Keratinocyte (primary cell): ENCODE measurements around the gene NSUN2. TPM values are rescaled to one million over a fixed set of nuclear protein-coding genes. Genes with fewer than 3 reads are reported as not detected.

Experiments
- DNase-seq: peaks from one replicate; pipeline ENCODE4 v3.0.0-alpha.2; 2011; ENCODE audit warnings: low read depth, missing footprints, low spot score
- FAIRE-seq: peaks from 2 replicates; lab custom pipeline; 2011; peaks lifted over from hg19 to GRCh38; lab: Jason Lieb, UNC
- H2AFZ ChIP-seq: 2 replicates; pipeline ENCODE4 v1.6.0; 2012; ENCODE audit warnings: low read length, control low read depth, inconsistent platforms; ENCODE audit not compliant: control insufficient read depth
- H3K27ac ChIP-seq: 2 replicates; pipeline ENCODE4 v1.5.1; 2011; ENCODE audit warnings: low read length; ENCODE audit not compliant: control insufficient read depth, insufficient read depth
- H3K27me3 ChIP-seq: 3 replicates; pipeline ENCODE4 v1.6.0; 2011; ENCODE audit warnings: low read length; ENCODE audit not compliant: control insufficient read depth, insufficient read depth; ENCODE audit errors: extremely low read depth
- H3K36me3 ChIP-seq, 2 experiments: 2 replicates in 1 of 2; 3 replicates in 1 of 2; pipeline ENCODE4 v1.5.1; 2011; ENCODE audit warnings: low read length in 2 of 2, mild to moderate bottlenecking in 1 of 2; ENCODE audit not compliant: control insufficient read depth in 2 of 2, insufficient read depth in 2 of 2; ENCODE audit errors: extremely low read depth in 1 of 2
- H3K4me1 ChIP-seq: 3 replicates; pipeline ENCODE4 v1.5.1; 2011; ENCODE audit warnings: low read length; ENCODE audit not compliant: control insufficient read depth, insufficient read depth; ENCODE audit errors: extremely low read depth
- H3K4me2 ChIP-seq: 3 replicates; pipeline ENCODE4 v1.6.0; 2011; ENCODE audit warnings: low read depth, low read length; ENCODE audit not compliant: control insufficient read depth, insufficient read depth; ENCODE audit errors: extremely low read depth
- H3K4me3 ChIP-seq, 3 experiments: fragments of 200-600 bp in 1 of 3; sonication (generic) in 1 of 3; 2 replicates in 2 of 3; 3 replicates in 1 of 3; pipeline ENCODE4 v1.5.1; 2011 to 2016; ENCODE audit warnings: low read length in 3 of 3, mild to moderate bottlenecking in 3 of 3, control low read depth in 2 of 3, inconsistent platforms in 1 of 3, low read depth in 1 of 3, mixed read lengths in 1 of 3, mixed run types in 1 of 3, moderate library complexity in 1 of 3; ENCODE audit not compliant: control insufficient read depth in 2 of 3, insufficient read depth in 2 of 3; ENCODE audit errors: extremely low read depth in 1 of 3
- H3K79me2 ChIP-seq: 2 replicates; pipeline ENCODE4 v1.6.0; 2012; ENCODE audit warnings: low read length; ENCODE audit not compliant: control insufficient read depth, insufficient read depth
- H3K9ac ChIP-seq: 3 replicates; pipeline ENCODE4 v1.6.0; 2011; ENCODE audit warnings: low read length; ENCODE audit not compliant: control insufficient read depth, insufficient read depth; ENCODE audit errors: extremely low read depth
- H3K9me1 ChIP-seq: 3 replicates; pipeline ENCODE4 v1.6.0; 2011; ENCODE audit warnings: low read length; ENCODE audit not compliant: control insufficient read depth, insufficient read depth; ENCODE audit errors: extremely low read depth
- H3K9me3 ChIP-seq: 2 replicates; pipeline ENCODE4 v1.5.1; 2012; ENCODE audit warnings: low read depth, low read length; ENCODE audit not compliant: control insufficient read depth
- H4K20me1 ChIP-seq: 3 replicates; pipeline ENCODE4 v1.6.0; 2011; ENCODE audit warnings: low read length; ENCODE audit not compliant: control insufficient read depth, insufficient read depth; ENCODE audit errors: extremely low read depth
- CTCF ChIP-seq, 3 experiments: IDR thresholded peaks in 1 of 3; conservative IDR thresholded peaks in 1 of 3; optimal IDR thresholded peaks in 1 of 3; 2 replicates in 2 of 3; 3 replicates in 1 of 3; pipeline versions ENCODE3 to v1.5.1; 2011; ENCODE audit warnings: low read length in 3 of 3, mild to moderate bottlenecking in 3 of 3, moderate library complexity in 2 of 3, control low read depth in 1 of 3, inconsistent platforms in 1 of 3; ENCODE audit not compliant: insufficient read depth in 2 of 3; ENCODE audit errors: extremely low read depth in 1 of 3
- EZH2 ChIP-seq: IDR thresholded peaks from one replicate; pipeline ENCODE4 v1.6.1; 2012; ENCODE audit warnings: inconsistent platforms, mild to moderate bottlenecking, low read length, moderate library complexity
- dilution Hi-C: fragments of 300-500 bp; cut with MboI; formaldehyde crosslinking; loops from one replicate; pipeline ENCODE4 v1.7.0; 2020; ENCODE audit warnings: low sequenced_read_pairs; ENCODE audit not compliant: extremely low pct_ligation_motif_present
- polyA plus RNA-seq, 5 experiments: library from polyadenylated mRNA; depleted of rRNA in 3 of 5; stranded (reverse) in 3 of 5; stranded (forward) in 1 of 5; unstranded in 1 of 5; fragments of >200 nt; gene quantifications; 1 replicate in 1 of 5; 2 replicates in 3 of 5; 3 replicates in 1 of 5; pipeline versions ENCODE4 v1.2.1 to v1.2.3, GENCODE V29; 2011 to 2012; ENCODE audit warnings: missing spikeins in 2 of 5, low read depth in 1 of 5, low replicate concordance in 1 of 5

The NSUN2 gene
- polyA plus RNA-seq, 1 donor (not counting 4 experiments of a cell fraction or from before 2014, with no cell fraction given): 91.2 TPM

DNA sequence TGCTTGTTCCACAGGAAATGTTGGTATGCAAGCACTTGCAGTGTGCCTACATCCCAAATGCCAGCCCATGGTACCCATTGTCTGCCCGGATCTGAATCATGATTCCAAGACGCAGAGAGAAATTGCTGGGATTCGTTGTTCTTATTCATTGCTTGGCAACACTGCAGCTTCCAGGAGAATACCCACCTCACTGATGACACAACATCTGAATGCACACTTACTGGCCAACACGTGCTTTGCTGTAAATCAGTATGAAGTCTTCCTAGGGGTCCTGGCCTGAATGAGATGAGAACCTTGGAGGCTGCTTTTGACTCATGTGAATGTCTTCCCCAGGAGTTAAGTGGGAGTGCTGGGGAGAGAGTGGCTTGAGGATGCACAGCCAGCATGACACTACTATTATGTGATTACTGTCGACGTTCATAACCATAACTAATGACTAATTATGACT, 12.0 kb upstream of the NSUN2 start:
- FAIRE-seq: no peak
- Histone ChIP-seq H3K9me3 (no peaks in the 10 kb centered on the region), H3K4me1 (no peaks in the 10 kb centered on the region), H3K27me3 (no peaks in the 10 kb centered on the region), H3K4me3 (no peak overlapping the region), H3K79me2 (peaks cover 61% of the 10 kb centered on the region), H2AFZ (no peak overlapping the region), H3K27ac (no peak overlapping the region), H3K9me1 (no peaks in the 10 kb centered on the region), H3K4me2 (no peak overlapping the region), H3K36me3 (peaks cover 2 to 16% of the 10 kb centered on the region in 2 experiments), H3K9ac (no peak overlapping the region), H4K20me1 (no peaks in the 10 kb centered on the region)
- no peak for DNase-seq
- dilution Hi-C loops: no loop called here
- TF ChIP-seq EZH2: no peak
- TF ChIP-seq CTCF (optimal IDR thresholded peaks at IDR 0.05 in 1 of 3, IDR thresholded peaks at IDR 0.05 in 1 of 3, conservative IDR thresholded peaks at IDR 0.05 in 1 of 3; ENCODE audit: extremely low read depth in 1 of 3, insufficient read depth in 2 of 3, low read length in 3 of 3): no peak

GRCh38 chr5:6642655-6643054, 9.8 kb upstream of the NSUN2 start:
- FAIRE-seq: no peak
- H3K4me1 ChIP-seq: peaks cover 11% of the 10 kb centered on the region
- no peak for DNase-seq
- no peak for TF ChIP-seq EZH2
- TF ChIP-seq CTCF (optimal IDR thresholded peaks at IDR 0.05 in 1 of 3, IDR thresholded peaks at IDR 0.05 in 1 of 3, conservative IDR thresholded peaks at IDR 0.05 in 1 of 3; ENCODE audit: extremely low read depth in 1 of 3, insufficient read depth in 2 of 3, low read length in 3 of 3): no peak
- no peaks in the 10 kb centered on the region for H3K9me3 ChIP-seq
- H3K4me3 ChIP-seq: no peak overlapping the region
- no peaks in the 10 kb centered on the region for H4K20me1 ChIP-seq
- no peak overlapping the region for H2AFZ ChIP-seq
- no peak overlapping the region for H3K27ac ChIP-seq
- peaks cover 2 to 15% of the 10 kb centered on the region in 2 experiments for H3K36me3 ChIP-seq
- dilution Hi-C loops: no loop called here
- H3K27me3 ChIP-seq: no peaks in the 10 kb centered on the region
- no peak overlapping the region for H3K9ac ChIP-seq
- H3K9me1 ChIP-seq: no peaks in the 10 kb centered on the region
- no peak overlapping the region for H3K4me2 ChIP-seq
- H3K79me2 ChIP-seq: peaks cover 62% of the 10 kb centered on the region
